Liver (tissue), 9 donors: ENCODE measurements around the gene UBE2S. TPM values are rescaled to one million over a fixed set of nuclear protein-coding genes. Genes with fewer than 3 reads are reported as not detected.

Experiments
- DNase-seq: peaks from one replicate; pipeline ENCODE4 v3.0.0-alpha.2; 2017; ENCODE audit warnings: low spot score
- H3K27ac ChIP-seq, 2 donors: one replicate each; pipeline ENCODE4 v1.7.0; 2013; ENCODE audit warnings: inconsistent platforms in 2 of 2, low read length in 2 of 2, control low read depth in 1 of 2, low read depth in 1 of 2, mild to moderate bottlenecking in 1 of 2
- H3K27me3 ChIP-seq, 4 donors: one replicate each; pipeline versions ENCODE4 v1.6.1 to v1.7.0; 2013; ENCODE audit warnings: low read length in 3 of 4, inconsistent platforms in 1 of 4, mild to moderate bottlenecking in 1 of 4, moderate library complexity in 1 of 4; ENCODE audit not compliant: control insufficient read depth in 4 of 4, insufficient read depth in 4 of 4
- H3K36me3 ChIP-seq, 4 donors: one replicate each; pipeline versions ENCODE4 v1.6.1 to v1.7.0; 2013; ENCODE audit warnings: low read length in 3 of 4, mild to moderate bottlenecking in 3 of 4, low read depth in 1 of 4, moderate library complexity in 1 of 4; ENCODE audit not compliant: control insufficient read depth in 4 of 4, insufficient read depth in 3 of 4
- H3K4me1 ChIP-seq, 4 donors: one replicate each; pipeline versions ENCODE4 v1.6.1 to v1.7.0; 2013; ENCODE audit warnings: low read length in 3 of 4, mild to moderate bottlenecking in 3 of 4, moderate library complexity in 1 of 4; ENCODE audit not compliant: control insufficient read depth in 4 of 4, insufficient read depth in 4 of 4
- H3K4me3 ChIP-seq, 3 donors: one replicate each; pipeline versions ENCODE4 v1.6.1 to v1.7.0; 2013; ENCODE audit warnings: low read length in 3 of 3, control low read depth in 1 of 3, low read depth in 1 of 3, mild to moderate bottlenecking in 1 of 3
- H3K9ac ChIP-seq, 2 donors: one replicate each; pipeline ENCODE4 v1.7.0; 2013; ENCODE audit warnings: low read length in 2 of 2, mild to moderate bottlenecking in 2 of 2, moderate library complexity in 2 of 2, control low read depth in 1 of 2, low read depth in 1 of 2
- H3K9me3 ChIP-seq, 4 donors: one replicate each; pipeline versions ENCODE4 v1.6.1 to v1.7.0; 2013; ENCODE audit warnings: low read length in 3 of 4; ENCODE audit not compliant: control insufficient read depth in 4 of 4
- ATF3 ChIP-seq: IDR thresholded peaks from 2 replicates; pipeline ENCODE4 v1.6.1; 2016; ENCODE audit warnings: antibody characterized with exemption
- EGR1 ChIP-seq, 2 donors: IDR thresholded peaks; 2 replicates each; pipeline ENCODE4 v1.6.1; 2016 to 2018; ENCODE audit warnings: antibody characterized with exemption in 2 of 2, low read depth in 2 of 2
- FOXA2 ChIP-seq: IDR thresholded peaks from 2 replicates; pipeline ENCODE4 v1.6.1; 2016; ENCODE audit warnings: antibody characterized with exemption
- GABPA ChIP-seq, 2 donors: IDR thresholded peaks in 1 of 2; conservative IDR thresholded peaks in 1 of 2; 2 replicates each; pipeline ENCODE4 v1.6.1; 2016; ENCODE audit warnings: antibody characterized with exemption in 2 of 2, mild to moderate bottlenecking in 1 of 2, moderate library complexity in 1 of 2
- JUND ChIP-seq, 2 donors: IDR thresholded peaks; 2 replicates each; pipeline ENCODE4 v1.6.1; 2016; ENCODE audit warnings: antibody characterized with exemption in 2 of 2
- NR2F2 ChIP-seq: IDR thresholded peaks from 2 replicates; pipeline ENCODE4 v1.6.1; 2016; ENCODE audit warnings: antibody characterized with exemption
- RAD21 ChIP-seq, 2 donors: IDR thresholded peaks; 2 replicates each; pipeline ENCODE4 v1.6.1; 2016; ENCODE audit warnings: antibody characterized with exemption in 2 of 2, mild to moderate bottlenecking in 2 of 2
- REST ChIP-seq: IDR thresholded peaks from 2 replicates; pipeline ENCODE4 v1.6.1; 2016; ENCODE audit warnings: antibody characterized with exemption, mild to moderate bottlenecking
- RXRA ChIP-seq, 2 donors: IDR thresholded peaks; 2 replicates each; pipeline ENCODE4 v1.6.1; 2017 to 2018; ENCODE audit warnings: antibody characterized with exemption in 2 of 2, mild to moderate bottlenecking in 1 of 2
- YY1 ChIP-seq: IDR thresholded peaks from 2 replicates; pipeline ENCODE4 v1.6.1; 2016; ENCODE audit warnings: antibody characterized with exemption, mild to moderate bottlenecking
- WGBS: extraction: QIAGEN DNeasy Blood & Tissue Kit; methylation state at CpG from one replicate; pipeline ENCODE4 v1.1.7; 2013; 5-methylcytosine and 5-hydroxymethylcytosine counted together
- polyA plus RNA-seq, 2 donors: library from polyadenylated mRNA; stranded (reverse) in 1 of 2; unstranded in 1 of 2; fragments of 200-250 nt in 1 of 2; fragments of >200 nt in 1 of 2; fragmentation: Nextera tagmentation in 1 of 2; extraction: Ambion mirVana in 1 of 2; gene quantifications; one replicate each; pipeline versions ENCODE4 v1.2.1 to v1.2.3, GENCODE V29; 2013 to 2015
- total RNA-seq, 2 donors: library from RNA; depleted of rRNA; stranded (reverse); fragments of >200 nt; gene quantifications; one replicate each; pipeline ENCODE4 v1.2.3, GENCODE V29; 2014
- TF ChIP-seq, protein P1 (sequence below): IDR thresholded peaks from 2 replicates; pipeline ENCODE4 v1.6.1; 2016; ENCODE audit warnings: antibody characterized with exemption
- TF ChIP-seq, protein P2 (sequence below): fragments of 150-350 bp; IDR thresholded peaks from 2 replicates; pipeline ENCODE4 v1.5.1; 2017; ENCODE audit warnings: improper control_type of control experiment, low read depth, low read length; ENCODE audit not compliant: missing input control
- donor health status: healthy.
- donor health status: healthy.
- donor health status: healthy.
- donor health status: healthy.
- donor health status: healthy.

Gene UBE2S
- total and polyA plus RNA-seq, 4 donors: 5.2 to 95.2 (median 6.8) TPM

DNA sequence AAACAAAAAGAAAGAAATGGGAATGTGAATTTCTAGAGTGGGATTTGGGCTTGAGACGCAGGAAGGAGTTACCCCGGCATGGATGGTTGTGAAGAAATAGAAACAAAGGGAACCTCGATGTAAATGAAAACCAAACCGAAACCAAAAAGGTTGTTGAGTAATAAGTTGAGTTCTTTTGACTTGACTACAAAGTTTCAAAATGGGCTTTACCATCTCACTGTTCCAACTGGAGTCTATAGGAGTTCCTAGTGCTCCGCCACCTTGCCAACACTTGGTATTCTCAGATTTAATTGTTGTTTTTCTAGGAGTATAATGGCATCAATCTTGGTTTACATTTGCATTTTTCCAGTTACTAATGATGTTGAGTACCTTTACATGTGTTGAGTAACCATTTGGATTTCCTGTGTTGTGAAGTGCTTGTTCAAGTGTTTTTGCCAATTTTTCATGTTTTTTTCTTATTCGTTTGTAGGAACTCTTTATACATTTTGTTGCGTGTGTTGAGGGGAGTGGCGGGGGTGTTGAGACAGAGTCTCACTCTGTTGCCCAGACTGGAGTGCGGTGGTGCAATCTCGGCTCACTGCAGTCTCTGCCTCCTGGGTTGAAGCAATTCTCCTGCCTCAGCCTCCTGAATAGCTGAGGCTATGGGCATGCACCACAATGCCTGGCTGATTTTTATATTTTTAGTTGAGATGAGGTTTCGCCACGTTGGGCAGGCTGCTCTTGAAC lies 9.2 kb downstream of the UBE2S start:
- 84% methylated on average over 12 of the region's 12 CpGs for WGBS
- Histone ChIP-seq H3K9me3 (no peaks in the 10 kb centered on the region), H3K4me3 (no peak overlapping the region), H3K27me3 (no peaks in the 10 kb centered on the region), H3K36me3 (peaks cover 3 to 17% (median 6%) of the 10 kb centered on the region in 4 donors), H3K27ac (no peak overlapping the region), H3K4me1 (no peaks in the 10 kb centered on the region), H3K9ac (no peak overlapping the region)
- DNase-seq: no peak
- no peak for TF ChIP-seq JUND (IDR thresholded peaks at IDR 0.05)
- no peak for TF ChIP-seq YY1
- TF ChIP-seq REST: no peak
- no peak for TF ChIP-seq RXRA (IDR thresholded peaks at IDR 0.05)
- no peak for TF ChIP-seq EGR1 (IDR thresholded peaks at IDR 0.05; ENCODE audit: low read depth in 2 of 2)
- no peak for TF ChIP-seq RAD21 (IDR thresholded peaks at IDR 0.05)
- TF ChIP-seq, protein P1, sequence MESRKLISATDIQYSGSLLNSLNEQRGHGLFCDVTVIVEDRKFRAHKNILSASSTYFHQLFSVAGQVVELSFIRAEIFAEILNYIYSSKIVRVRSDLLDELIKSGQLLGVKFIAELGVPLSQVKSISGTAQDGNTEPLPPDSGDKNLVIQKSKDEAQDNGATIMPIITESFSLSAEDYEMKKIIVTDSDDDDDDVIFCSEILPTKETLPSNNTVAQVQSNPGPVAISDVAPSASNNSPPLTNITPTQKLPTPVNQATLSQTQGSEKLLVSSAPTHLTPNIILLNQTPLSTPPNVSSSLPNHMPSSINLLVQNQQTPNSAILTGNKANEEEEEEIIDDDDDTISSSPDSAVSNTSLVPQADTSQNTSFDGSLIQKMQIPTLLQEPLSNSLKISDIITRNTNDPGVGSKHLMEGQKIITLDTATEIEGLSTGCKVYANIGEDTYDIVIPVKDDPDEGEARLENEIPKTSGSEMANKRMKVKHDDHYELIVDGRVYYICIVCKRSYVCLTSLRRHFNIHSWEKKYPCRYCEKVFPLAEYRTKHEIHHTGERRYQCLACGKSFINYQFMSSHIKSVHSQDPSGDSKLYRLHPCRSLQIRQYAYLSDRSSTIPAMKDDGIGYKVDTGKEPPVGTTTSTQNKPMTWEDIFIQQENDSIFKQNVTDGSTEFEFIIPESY: no peak
- TF ChIP-seq, protein P2, sequence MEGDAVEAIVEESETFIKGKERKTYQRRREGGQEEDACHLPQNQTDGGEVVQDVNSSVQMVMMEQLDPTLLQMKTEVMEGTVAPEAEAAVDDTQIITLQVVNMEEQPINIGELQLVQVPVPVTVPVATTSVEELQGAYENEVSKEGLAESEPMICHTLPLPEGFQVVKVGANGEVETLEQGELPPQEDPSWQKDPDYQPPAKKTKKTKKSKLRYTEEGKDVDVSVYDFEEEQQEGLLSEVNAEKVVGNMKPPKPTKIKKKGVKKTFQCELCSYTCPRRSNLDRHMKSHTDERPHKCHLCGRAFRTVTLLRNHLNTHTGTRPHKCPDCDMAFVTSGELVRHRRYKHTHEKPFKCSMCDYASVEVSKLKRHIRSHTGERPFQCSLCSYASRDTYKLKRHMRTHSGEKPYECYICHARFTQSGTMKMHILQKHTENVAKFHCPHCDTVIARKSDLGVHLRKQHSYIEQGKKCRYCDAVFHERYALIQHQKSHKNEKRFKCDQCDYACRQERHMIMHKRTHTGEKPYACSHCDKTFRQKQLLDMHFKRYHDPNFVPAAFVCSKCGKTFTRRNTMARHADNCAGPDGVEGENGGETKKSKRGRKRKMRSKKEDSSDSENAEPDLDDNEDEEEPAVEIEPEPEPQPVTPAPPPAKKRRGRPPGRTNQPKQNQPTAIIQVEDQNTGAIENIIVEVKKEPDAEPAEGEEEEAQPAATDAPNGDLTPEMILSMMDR: no peak
- no peak for TF ChIP-seq ATF3
- no peak for TF ChIP-seq FOXA2
- TF ChIP-seq NR2F2: no peak
- no peak for TF ChIP-seq GABPA (IDR thresholded peaks at IDR 0.05 in 1 of 2, conservative IDR thresholded peaks at IDR 0.05 in 1 of 2)
